GM13976 (cell line): ENCODE measurements around the gene GARIN5A.

Experiments used
- DNase-seq: peaks from one replicate; pipeline ENCODE4 v3.0.0; 2012; ENCODE audit warnings: low spot score
- in situ Hi-C: fragments of 300-500 bp; cut with MboI; formaldehyde crosslinking; loops from one replicate; pipeline ENCODE4 v1.12.0; 2022; ENCODE audit warnings: low sequenced_read_pairs, mixed read lengths, inconsistent platforms; ENCODE audit not compliant: unreplicated experiment
- TF ChIP-seq, protein P1 (sequence below): IDR thresholded peaks from 2 replicates; pipeline ENCODE4 v1.5.1; 2012; ENCODE audit warnings: borderline replicate concordance, mild to moderate bottlenecking; ENCODE audit not compliant: insufficient read depth; ENCODE audit errors: extremely low read depth, missing control alignments, control extremely low read depth

GARIN5A gene

DNA sequence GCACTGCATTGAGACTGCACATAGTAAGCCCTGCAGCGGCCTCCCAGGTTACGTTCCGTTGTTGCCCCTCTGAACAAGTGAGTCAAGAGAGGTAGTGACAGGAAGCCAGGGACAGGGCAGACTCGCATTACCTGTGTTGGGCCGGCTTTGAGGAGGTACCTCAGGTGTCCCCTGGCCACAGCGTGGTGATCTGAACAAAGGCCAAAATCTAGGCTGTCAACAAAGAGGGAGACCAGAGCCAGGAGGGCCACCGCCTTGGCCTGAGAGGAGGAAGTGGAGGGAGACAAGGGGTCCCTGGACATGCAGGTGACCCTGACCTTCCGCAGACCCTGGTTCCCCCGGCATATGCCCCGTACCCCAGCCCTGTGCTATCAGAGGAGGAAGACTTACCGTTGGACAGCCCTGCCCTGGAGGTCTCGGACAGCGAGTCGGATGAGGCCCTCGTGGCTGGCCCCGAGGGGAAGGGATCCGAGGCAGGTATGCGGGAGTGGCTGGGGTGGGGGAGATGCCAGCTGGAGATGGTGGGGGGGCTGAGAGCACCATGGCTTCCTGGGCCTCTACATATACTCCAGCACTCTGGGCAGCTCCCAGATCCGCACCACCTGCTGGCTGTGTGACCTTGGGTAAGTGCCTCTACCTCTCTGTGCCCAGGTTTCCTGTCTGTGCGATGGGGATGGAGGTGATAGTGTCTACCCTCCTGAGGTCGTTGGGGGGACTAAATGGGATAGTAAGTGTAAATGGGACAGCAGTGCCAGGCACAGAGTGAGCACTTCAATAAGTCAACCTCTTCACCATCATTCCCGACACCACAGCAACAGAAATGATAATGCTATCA lies 53.2 kb downstream of the GARIN5A start:
- DNase-seq, result no peak
- TF ChIP-seq, protein P1, sequence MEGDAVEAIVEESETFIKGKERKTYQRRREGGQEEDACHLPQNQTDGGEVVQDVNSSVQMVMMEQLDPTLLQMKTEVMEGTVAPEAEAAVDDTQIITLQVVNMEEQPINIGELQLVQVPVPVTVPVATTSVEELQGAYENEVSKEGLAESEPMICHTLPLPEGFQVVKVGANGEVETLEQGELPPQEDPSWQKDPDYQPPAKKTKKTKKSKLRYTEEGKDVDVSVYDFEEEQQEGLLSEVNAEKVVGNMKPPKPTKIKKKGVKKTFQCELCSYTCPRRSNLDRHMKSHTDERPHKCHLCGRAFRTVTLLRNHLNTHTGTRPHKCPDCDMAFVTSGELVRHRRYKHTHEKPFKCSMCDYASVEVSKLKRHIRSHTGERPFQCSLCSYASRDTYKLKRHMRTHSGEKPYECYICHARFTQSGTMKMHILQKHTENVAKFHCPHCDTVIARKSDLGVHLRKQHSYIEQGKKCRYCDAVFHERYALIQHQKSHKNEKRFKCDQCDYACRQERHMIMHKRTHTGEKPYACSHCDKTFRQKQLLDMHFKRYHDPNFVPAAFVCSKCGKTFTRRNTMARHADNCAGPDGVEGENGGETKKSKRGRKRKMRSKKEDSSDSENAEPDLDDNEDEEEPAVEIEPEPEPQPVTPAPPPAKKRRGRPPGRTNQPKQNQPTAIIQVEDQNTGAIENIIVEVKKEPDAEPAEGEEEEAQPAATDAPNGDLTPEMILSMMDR, result no peak
- in situ Hi-C loops, result no loop called here

DNA sequence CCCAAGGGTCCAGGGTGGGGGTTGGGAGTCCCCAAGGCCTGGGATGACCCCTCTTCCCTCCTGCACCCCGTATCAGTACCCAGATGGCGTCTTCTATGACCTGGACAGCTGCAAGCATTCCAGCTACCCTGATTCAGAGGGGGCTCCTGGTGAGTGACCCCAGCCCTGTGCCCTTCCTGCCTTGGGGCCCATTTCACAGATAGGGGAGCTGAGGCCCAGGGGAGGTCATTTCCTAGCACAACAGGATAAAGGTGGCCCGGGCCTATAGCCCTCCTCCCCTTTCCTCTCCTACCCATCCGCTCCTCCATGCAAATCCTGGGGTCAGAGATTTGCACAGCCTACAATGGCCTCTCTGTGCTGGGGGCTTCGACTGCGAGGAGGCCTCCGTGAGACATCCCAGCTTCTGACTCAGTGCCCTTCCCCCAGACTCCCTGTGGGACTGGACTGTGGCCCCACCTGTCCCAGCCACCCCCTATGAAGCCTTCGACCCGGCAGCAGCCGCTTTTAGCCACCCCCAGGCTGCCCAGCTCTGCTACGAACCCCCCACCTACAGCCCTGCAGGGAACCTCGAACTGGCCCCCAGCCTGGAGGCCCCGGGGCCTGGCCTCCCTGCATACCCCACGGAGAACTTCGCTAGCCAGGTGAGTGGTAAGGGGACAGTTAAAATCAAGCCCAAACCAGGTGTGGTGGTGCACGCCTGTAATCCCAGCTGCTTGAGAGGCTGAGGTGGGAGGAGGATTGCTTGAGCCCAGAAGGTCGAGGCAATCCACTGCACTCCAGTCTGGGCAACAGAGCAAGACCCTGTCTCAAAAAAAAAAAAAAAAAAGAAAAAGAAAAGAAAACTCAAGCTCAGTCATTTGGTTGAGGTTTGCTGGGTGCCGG lies 54.0 kb downstream of the GARIN5A start:
- in situ Hi-C loops, result no loop called here
- TF ChIP-seq, protein P1, result no peak
- DNase-seq, result no peak

GRCh38 chr19:50420808-50421207 lies 55.8 kb downstream of the GARIN5A start:
- TF ChIP-seq, protein P1, result no peak
- in situ Hi-C loops, result no loop called here
- no peak for DNase-seq

DNA sequence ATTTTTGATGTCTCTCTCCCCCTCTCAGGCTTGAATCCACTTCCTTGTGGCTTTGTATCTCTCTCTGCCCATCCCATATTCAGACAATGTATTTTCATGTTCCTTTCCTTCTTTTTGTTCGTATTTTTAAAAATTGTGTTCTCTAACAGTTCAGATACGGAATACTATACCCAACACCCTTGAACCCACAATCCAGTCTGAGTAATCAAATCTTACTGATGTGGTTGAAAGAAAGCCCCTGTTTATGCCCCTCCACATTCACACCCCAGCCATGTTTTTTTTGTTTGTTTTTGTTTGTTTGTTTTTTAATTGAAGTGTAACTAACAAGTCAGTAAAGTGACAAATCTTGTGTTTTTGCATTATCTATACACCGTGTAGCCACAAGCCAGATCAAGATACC lies 56.5 kb downstream of the GARIN5A start:
- DNase-seq, result no peak
- TF ChIP-seq, protein P1, result no peak
- in situ Hi-C loops, result no loop called here

DNA sequence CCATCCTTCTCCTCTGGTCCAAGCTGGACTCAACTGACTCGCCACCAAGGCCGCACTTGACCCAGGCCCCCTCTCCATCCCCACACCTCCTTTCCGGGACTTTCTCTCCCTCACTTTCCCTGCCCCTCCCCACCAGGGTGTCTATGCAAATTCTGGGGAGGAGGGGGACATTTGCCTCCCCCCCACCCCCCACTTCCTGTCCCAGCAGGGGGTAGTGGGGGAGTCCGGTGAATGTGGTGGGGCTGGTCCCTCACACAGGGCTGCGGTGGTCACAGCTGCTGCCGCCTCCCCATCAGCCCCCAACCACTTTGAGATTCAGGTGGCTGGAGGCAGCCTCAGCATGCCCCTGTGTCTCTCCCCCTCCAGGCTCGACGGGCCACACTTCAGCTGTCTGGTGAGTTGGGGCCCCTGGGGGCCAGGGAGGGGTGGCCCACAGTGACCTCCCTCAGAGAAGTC lies 57.0 kb downstream of the GARIN5A start:
- in situ Hi-C loops, result no loop called here
- TF ChIP-seq, protein P1, result no peak
- peak; percentile 76 for DNase-seq

- TF ChIP-seq, protein P1, result no peak
- DNase-seq, result no peak
- in situ Hi-C loops, result no loop called here
These were observed 57.5 kb downstream of the GARIN5A start for GRCh38 chr19:50419022-50419579.
